Uterus (tissue), 2 donors: ENCODE data around the gene TPO.
"Not testable (repeated sequence)": the region's sequence is repeated elsewhere in the genome, so short reads cannot be mapped to it uniquely, and the experiment has no call there.

Experiments used
- CTCF ChIP-seq, 4 experiments: fragments of 200-600 bp in 2 of 4; fragments of 450-650 bp in 2 of 4; sonication (generic) in 2 of 4; IDR thresholded peaks; one replicate each; pipeline ENCODE4 v1.5.1; 2016 to 2019; ENCODE audit warnings: antibody characterized with exemption in 4 of 4, mild to moderate bottlenecking in 2 of 4, moderate library complexity in 1 of 4
- POLR2A ChIP-seq, 2 donors: fragments of 450-650 bp; IDR thresholded peaks; one replicate each; pipeline ENCODE4 v1.6.1; 2016; ENCODE audit warnings: antibody characterized with exemption in 2 of 2, mild to moderate bottlenecking in 1 of 2, moderate library complexity in 1 of 2

GRCh38 chr2:1581257-1581964 lies 168.1 kb downstream of the TPO start:
- not testable (repeated sequence) for TF ChIP-seq POLR2A, CTCF (IDR thresholded peaks at IDR 0.05)
